IPS-20b (cell line): ENCODE data around the gene ANKRD1.

Experiments
- H3K27ac ChIP-seq: one replicate; pipeline ENCODE4 v1.5.1; 2013; ENCODE audit warnings: low read length
- H3K27me3 ChIP-seq: 2 replicates; pipeline ENCODE4 v1.6.1; 2013; ENCODE audit warnings: mild to moderate bottlenecking, low read length, inconsistent platforms; ENCODE audit not compliant: insufficient read depth
- H3K36me3 ChIP-seq: 2 replicates; pipeline ENCODE4 v1.6.1; 2013; ENCODE audit warnings: low read depth, mild to moderate bottlenecking, inconsistent platforms, low read length, moderate library complexity; ENCODE audit not compliant: insufficient read depth
- H3K4me1 ChIP-seq: 2 replicates; pipeline ENCODE4 v1.6.1; 2013; ENCODE audit warnings: mild to moderate bottlenecking, control low read depth, inconsistent platforms, low read length, moderate library complexity; ENCODE audit not compliant: insufficient read depth
- H3K4me3 ChIP-seq: 2 replicates; pipeline ENCODE4 v1.5.1; 2013; ENCODE audit warnings: mild to moderate bottlenecking, low read length, inconsistent platforms
- H3K9ac ChIP-seq: 2 replicates; pipeline ENCODE4 v1.6.1; 2013; ENCODE audit warnings: low read depth, mild to moderate bottlenecking, inconsistent platforms, low read length, moderate library complexity
- H3K9me3 ChIP-seq: 2 replicates; pipeline ENCODE4 v1.6.1; 2013; ENCODE audit warnings: mild to moderate bottlenecking, low read depth, low read length, inconsistent platforms; ENCODE audit not compliant: insufficient read depth

Gene ANKRD1

DNA sequence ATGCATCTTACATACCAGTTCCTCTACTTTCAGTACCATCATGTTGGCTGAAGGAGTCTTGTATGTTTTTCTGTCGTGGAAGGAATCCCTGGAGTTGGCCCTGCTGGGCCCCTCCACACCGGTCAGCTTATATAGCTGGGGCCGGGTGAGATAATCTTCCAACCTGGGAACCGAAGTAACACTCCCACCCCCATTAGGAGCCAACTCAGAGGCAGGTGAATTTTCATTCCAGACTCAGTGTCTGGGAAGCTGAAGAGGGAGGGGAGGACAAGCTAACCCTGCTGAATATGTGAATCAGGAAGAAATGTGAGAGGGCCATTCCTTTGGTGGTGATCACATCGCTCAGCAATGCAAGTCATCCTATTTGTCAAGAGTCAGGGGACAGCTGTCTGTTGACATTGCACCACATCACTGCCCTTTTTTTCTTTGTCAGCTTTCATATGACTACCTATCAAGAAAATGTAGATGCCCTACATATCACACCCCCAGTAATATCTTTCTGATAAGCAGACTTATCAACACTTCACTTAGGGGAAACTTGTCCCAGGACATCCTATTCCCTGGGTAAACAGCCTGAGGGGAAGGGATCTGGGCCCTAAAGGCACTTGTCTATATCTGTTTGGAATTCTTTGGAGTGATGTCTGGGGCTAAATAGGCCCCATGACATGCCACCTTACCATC, at the start of gene ANKRD1:
Gene ANKRD1, minus strand, starts transcription at position 102 of the 681 bp plus-strand sequence. Its CDS starts 60 bp downstream, at position 42.
- peaks cover 100% of the 10 kb centered on the region for H3K27me3 ChIP-seq
- H3K36me3 ChIP-seq = no peaks in the 10 kb centered on the region
- no peak within 1 kb of the TSS; the same call in 1 of the 2 replicates for H3K4me3 ChIP-seq
- peaks cover 8% of the 10 kb centered on the region; the same call in 1 of the 2 replicates for H3K4me1 ChIP-seq
- no peak within 1 kb of the TSS for H3K9ac ChIP-seq
- no peak within 1 kb of the TSS for H3K27ac ChIP-seq
- H3K9me3 ChIP-seq = no peaks in the 10 kb centered on the region

DNA sequence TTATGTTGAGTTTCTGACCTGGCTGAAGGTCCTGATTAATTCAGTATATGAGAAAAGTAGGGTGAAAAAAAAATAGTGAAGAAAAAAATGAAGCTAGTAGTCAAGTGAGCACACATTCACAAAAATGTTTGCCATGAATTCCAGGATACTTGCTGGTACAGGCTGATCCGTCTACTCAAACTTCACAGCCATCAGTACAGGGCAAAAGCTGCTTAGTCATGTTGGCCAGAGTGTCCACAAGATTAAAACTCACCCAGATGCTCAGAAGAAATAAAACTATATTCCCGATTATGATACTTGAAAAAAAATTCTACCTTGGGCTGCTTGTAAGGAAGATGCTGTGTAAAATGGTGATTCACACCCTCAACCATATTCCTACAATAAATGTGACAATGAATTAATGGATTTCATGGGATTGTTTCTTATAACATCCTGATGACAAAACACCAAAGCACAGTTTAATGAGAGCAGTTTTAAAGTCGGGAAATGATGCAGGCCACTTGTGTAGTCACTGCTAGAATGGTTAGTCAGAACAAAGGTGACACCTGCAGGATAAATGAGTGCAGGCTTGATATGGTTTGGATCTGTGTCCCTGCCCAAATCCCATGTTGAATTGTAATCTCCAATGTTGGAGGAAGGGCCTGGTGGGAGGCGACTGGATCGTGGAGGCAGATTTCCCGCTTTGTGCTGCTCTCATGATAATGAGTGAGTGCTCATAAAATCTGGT, 49.2 kb upstream of the ANKRD1 start:
- no peak overlapping the region for H3K27ac ChIP-seq
- H3K4me1 ChIP-seq = no peaks in the 10 kb centered on the region
- H3K27me3 ChIP-seq = peaks cover 15% of the 10 kb centered on the region
- no peaks in the 10 kb centered on the region for H3K9me3 ChIP-seq
- H3K9ac ChIP-seq = no peak overlapping the region
- no peaks in the 10 kb centered on the region for H3K36me3 ChIP-seq
- no peak overlapping the region for H3K4me3 ChIP-seq

DNA sequence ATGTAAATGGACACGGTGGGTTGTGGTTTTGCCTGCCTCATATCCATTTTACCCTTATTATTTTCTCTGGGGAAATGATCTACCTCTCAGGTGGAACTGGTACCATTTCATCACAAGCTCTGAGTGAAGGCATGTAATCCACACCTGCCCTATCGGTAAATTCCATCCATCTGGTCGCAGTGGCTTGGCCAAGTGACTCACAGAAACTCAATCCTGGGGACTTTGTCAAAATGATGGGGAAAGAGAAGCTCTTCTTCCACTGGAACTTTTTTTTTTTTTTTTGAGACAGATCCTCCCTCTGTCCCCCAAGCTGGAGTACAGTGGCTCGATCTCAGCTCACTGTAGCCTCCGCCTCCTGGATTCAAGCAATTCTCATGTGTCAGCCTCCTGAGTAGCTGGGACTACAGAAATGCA, 48.2 kb upstream of the ANKRD1 start:
- H3K36me3 ChIP-seq = no peaks in the 10 kb centered on the region
- no peak overlapping the region for H3K4me3 ChIP-seq
- H3K9me3 ChIP-seq = no peaks in the 10 kb centered on the region
- H3K4me1 ChIP-seq = no peaks in the 10 kb centered on the region
- no peak overlapping the region for H3K9ac ChIP-seq
- H3K27ac ChIP-seq = no peak overlapping the region
- peaks cover 18% of the 10 kb centered on the region for H3K27me3 ChIP-seq

DNA sequence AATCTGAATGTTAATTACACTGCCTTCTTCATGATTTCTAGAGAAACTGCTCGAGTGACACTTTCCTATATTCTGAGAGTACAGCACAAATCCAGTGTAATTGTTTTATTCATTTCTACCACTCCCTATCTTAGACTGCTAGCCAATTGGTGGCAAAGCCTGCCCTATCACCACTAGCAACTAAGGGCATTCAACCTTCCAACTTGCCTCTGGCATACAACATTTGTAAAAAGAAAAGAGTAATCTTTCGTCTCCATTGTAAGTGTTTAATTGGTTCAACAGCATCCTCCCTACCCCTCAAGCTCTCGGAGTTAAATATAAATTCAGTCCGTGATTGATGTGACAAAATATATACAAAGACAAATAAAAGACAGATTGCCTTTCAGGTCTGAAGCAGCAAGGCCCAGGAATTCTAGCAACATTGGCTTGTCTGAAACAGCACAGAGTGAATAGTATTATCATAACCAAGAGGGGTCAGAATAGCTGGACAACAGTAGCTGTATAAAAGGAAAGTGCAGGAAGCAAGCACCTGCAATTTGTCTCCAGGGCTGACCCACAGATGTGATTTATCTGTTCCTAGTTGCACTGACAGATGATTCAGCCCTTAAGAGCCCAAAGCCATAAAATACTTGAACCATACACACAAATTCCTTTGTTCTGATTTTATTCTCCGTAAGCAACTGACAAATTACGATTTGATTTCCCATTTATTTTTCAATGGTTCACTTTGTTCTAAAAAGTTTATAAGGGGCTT, 47.6 kb upstream of the ANKRD1 start:
- Histone ChIP-seq H3K36me3 (no peaks in the 10 kb centered on the region), H3K27ac (no peak overlapping the region), H3K9ac (no peak overlapping the region), H3K9me3 (no peaks in the 10 kb centered on the region), H3K4me1 (no peaks in the 10 kb centered on the region), H3K27me3 (peaks cover 18% of the 10 kb centered on the region), H3K4me3 (no peak overlapping the region)

DNA sequence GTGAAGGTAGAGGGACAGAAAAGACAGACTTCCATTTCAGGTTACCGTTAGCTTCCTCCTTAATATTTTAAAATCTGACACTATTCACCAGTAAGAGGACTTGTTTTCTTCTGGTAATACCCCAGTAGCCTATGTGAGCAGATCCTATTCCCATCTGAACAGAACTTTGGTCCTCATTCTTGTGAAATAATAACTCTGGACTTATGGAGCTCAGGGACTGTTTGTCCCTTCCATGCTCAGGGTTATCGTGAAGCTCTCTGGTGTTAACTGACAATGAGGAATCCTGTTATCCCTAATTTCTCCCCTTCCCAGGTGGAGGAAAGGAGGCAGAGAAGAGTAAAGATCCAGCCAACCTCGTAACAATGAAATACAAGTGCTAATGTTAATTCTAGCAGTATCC, 47.0 kb upstream of the ANKRD1 start:
- H3K9me3 ChIP-seq = no peaks in the 10 kb centered on the region
- no peaks in the 10 kb centered on the region for H3K36me3 ChIP-seq
- no peak overlapping the region for H3K4me3 ChIP-seq
- no peak overlapping the region for H3K9ac ChIP-seq
- H3K27me3 ChIP-seq = peaks cover 18% of the 10 kb centered on the region
- no peaks in the 10 kb centered on the region for H3K4me1 ChIP-seq
- no peak overlapping the region for H3K27ac ChIP-seq

DNA sequence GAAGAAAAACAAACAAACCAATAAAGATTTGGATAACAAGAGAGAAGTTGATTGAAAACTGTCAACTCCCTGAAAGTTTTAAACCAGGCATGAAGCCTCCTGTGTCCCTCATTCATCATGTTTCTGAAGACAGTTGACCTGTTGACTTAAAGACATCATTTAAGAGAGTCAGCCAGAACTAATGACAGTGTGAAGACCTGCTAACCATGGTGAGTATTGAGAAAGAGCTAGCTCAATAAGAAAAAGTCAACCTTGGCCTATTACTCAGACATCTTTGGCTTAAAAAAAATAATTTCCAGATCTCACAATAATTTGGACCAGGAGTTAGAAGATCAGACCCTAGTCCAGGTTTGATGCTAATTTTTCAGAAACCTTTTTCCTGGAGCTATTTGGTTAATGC, 45.3 kb upstream of the ANKRD1 start:
- no peaks in the 10 kb centered on the region for H3K36me3 ChIP-seq
- H3K4me1 ChIP-seq = no peaks in the 10 kb centered on the region
- peaks cover 18% of the 10 kb centered on the region for H3K27me3 ChIP-seq
- no peak overlapping the region for H3K9ac ChIP-seq
- H3K4me3 ChIP-seq = no peak overlapping the region
- no peaks in the 10 kb centered on the region for H3K9me3 ChIP-seq
- H3K27ac ChIP-seq = no peak overlapping the region

DNA sequence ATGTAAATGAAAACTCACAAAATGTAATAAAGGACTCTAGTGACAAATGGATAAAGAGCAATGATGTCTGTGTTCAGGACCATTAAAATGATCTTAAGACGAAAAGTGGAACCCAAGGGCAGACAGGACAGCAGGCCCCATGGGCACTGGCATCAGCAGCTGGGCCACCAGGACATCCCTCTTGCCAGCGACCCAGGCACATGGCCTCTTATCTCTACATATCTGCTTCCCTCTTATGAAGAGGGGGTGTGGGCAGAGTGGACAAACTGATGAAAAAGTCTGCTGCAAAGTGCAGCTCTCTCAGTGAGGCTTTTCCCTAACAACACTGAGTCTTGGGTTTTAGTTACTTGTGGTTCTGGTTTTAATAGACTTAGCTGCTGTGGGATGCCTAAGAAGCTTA, 44.8 kb upstream of the ANKRD1 start:
- Histone ChIP-seq H3K9me3 (no peaks in the 10 kb centered on the region), H3K9ac (no peak overlapping the region), H3K4me1 (no peaks in the 10 kb centered on the region), H3K4me3 (no peak overlapping the region), H3K27me3 (peaks cover 18% of the 10 kb centered on the region), H3K27ac (no peak overlapping the region), H3K36me3 (no peaks in the 10 kb centered on the region)

DNA sequence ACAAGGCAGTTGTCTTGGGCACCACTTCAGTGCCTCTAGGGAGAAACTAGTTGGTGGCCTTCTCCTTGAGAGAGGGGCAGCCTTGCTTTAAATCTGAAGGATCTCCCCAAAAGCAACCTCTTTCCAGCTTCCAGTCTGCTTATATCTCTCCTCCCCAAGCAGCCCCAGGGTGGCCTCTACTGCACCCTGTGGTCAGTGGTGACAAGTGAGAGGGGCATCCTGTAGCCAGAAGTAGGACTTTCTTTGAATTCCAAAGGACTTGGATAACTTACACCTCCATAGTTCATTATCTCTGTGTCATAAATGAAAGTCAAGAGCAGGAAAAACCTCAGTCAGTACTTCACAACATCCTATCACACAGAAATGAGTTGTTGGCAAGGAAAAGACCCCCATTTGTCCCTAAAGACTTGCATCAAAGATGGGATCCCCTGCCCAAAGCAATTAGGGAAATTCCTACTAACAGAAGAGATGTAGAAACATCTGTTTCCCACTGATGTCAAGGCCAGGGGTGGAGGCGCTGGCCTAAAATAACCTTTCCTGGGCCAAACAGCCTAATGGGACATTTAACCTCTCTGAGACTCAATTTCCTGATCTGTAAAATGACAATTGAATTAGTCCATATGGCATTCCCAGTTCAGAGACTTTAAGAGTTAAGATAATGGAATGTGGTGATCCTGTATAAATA, 44.0 kb upstream of the ANKRD1 start:
- Histone ChIP-seq H3K9me3 (no peaks in the 10 kb centered on the region), H3K27ac (no peak overlapping the region), H3K4me1 (no peaks in the 10 kb centered on the region; the same call in 1 of the 2 replicates), H3K36me3 (no peaks in the 10 kb centered on the region), H3K27me3 (peaks cover 18% of the 10 kb centered on the region), H3K4me3 (no peak overlapping the region), H3K9ac (no peak overlapping the region)

DNA sequence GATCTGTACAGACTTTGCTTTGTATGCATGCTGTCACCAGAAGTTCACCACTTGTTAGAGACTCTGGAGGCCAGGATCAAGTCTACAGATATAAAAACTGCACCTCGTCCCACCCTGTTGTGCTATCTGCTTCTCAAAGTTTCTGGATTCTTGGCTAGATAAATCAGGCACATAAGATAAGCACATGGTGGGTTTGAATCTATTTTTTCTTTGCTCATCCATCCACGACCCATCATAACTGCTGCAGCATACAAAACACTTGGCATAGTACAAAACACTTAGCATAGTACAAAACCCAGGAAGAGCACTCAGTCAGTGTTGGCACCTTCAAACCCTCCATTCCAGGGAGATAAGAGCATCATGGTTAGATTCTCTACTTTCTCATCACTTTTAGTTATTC, 42.4 kb upstream of the ANKRD1 start:
- H3K27ac ChIP-seq = no peak overlapping the region
- no peaks in the 10 kb centered on the region; the same call in 1 of the 2 replicates for H3K4me1 ChIP-seq
- no peaks in the 10 kb centered on the region for H3K36me3 ChIP-seq

DNA sequence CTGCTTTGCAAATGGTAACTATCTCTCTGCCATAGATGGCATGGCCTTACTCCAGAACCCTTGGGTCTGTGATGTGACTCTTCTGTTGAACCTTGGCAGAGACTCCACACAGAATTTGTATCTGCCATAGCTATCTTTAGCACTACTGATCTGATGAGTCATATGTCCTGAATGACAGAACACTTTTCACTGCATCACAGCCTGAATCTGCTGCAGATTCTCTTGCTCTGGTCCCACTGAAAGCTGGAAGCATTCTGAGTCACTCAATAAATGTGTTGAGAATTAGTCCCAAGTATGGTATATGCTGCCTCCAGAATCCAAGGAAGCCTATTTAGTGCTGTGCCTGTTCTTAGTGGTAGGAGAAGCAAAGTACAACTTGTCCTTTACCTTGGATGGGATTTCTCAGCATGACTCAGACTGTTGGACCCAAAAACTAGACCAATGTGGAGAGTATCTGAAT, 39.5 kb upstream of the ANKRD1 start:
- Histone ChIP-seq H3K27me3 (peaks cover 3% of the 10 kb centered on the region; the same call in 1 of the 2 replicates), H3K4me3 (no peak overlapping the region), H3K9ac (no peak overlapping the region), H3K9me3 (no peaks in the 10 kb centered on the region), H3K36me3 (no peaks in the 10 kb centered on the region), H3K27ac (no peak overlapping the region), H3K4me1 (no peaks in the 10 kb centered on the region; the same call in 1 of the 2 replicates)

More for the DNA sequence above, 42.4 kb upstream of the ANKRD1 start:
- Histone ChIP-seq H3K9ac (no peak overlapping the region), H3K9me3 (no peaks in the 10 kb centered on the region), H3K27me3 (peaks cover 18% of the 10 kb centered on the region), H3K4me3 (no peak overlapping the region)

DNA sequence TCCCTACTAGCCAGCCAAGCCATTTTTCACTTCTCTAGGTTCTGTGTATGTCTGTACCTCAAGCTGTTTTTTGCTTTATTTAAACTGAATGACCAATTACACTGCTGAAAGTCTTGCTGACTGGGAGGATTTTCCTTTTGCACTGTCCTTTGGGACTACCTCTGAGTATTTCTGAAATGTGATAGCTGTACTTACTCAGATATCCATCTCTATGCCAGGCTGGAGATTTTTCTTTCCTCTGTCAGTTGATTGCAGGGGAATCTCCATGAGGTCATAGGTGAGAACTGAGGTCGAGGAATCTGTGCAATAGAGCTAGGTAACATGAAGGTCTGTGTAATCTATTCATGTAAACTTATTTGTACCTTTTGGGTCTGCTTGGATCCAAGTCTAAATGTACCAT, 38.9 kb upstream of the ANKRD1 start:
- H3K27me3 ChIP-seq = peaks cover under 1% of the 10 kb centered on the region; the same call in 1 of the 2 replicates
- H3K4me1 ChIP-seq = no peaks in the 10 kb centered on the region; the same call in 1 of the 2 replicates
- H3K27ac ChIP-seq = no peak overlapping the region
- H3K9me3 ChIP-seq = no peaks in the 10 kb centered on the region
- no peaks in the 10 kb centered on the region for H3K36me3 ChIP-seq
- no peak overlapping the region for H3K9ac ChIP-seq
- H3K4me3 ChIP-seq = no peak overlapping the region
